Measurements from ENCODE around the gene CRACR2B.
A peak's percentile ranks its signal among the peaks of the same experiment; 100 is the strongest.

GRCh38 chr11:819129-819931, 8.4 kb upstream of the CRACR2B start:
- TF ChIP-seq POLR2A (IDR thresholded peaks at IDR 0.05) = peak in 2 of 4 donors; percentile 91 to 95
- TF ChIP-seq, protein P1, sequence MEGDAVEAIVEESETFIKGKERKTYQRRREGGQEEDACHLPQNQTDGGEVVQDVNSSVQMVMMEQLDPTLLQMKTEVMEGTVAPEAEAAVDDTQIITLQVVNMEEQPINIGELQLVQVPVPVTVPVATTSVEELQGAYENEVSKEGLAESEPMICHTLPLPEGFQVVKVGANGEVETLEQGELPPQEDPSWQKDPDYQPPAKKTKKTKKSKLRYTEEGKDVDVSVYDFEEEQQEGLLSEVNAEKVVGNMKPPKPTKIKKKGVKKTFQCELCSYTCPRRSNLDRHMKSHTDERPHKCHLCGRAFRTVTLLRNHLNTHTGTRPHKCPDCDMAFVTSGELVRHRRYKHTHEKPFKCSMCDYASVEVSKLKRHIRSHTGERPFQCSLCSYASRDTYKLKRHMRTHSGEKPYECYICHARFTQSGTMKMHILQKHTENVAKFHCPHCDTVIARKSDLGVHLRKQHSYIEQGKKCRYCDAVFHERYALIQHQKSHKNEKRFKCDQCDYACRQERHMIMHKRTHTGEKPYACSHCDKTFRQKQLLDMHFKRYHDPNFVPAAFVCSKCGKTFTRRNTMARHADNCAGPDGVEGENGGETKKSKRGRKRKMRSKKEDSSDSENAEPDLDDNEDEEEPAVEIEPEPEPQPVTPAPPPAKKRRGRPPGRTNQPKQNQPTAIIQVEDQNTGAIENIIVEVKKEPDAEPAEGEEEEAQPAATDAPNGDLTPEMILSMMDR (IDR thresholded peaks at IDR 0.05) = peak in 4 of 6 experiments; percentile 3 to 37 (median 18)
